Measurements from ENCODE around the gene LAMB4.

Gene LAMB4

DNA sequence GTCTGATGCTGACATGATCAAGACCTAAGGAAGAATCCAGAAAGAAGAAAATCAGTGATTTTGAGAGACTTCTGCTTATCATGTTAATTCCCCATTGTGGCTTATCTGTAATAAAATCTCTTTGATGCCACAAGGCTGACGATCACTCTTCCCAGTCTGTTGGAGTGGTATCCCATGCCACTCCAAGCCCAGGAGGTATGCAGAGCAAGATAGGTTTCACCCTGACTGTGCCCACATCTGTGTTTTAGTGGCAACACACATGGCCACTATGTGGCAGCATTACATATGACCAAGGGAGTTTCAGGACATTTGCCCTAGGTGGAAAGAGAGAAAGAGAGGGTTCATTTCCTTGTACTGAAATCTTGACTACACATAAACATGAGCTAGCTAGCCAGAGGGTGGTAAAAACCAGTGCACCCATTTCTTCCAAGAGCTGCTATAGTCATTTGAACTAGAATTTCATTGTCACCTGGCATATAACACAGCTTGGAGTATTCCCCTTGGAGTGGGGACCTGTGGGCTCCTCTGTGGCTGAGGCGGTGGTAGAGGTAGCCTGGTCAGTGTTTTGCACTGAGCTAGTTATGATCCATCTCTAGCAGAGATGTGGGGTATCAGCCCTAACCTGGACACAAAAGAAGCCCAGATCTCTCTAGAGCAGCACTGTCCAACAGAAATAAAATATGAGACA, 20.8 kb downstream of the LAMB4 start:
- DNase-seq (ENCODE audit: low read depth) = no peak

DNA sequence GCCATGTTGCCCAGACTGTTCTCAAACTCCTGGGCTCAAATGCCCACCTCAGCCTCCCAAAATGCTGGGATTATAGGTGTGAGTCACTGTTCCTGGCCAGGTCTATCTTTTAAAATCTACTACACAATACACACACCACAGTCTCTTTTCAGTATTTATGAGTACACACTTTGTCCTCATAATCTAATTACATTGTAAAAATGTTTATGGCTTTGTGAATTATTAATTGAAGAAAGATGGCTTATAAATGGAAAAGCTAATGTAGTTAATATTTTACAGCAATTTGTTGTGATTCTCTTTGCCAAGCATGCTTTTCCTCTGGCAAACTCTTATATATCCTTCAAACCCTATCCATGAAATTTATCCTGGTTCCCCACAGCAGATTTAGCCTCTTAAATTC, 22.0 kb downstream of the LAMB4 start:
- DNase-seq (ENCODE audit: low read depth) = no peak

DNA sequence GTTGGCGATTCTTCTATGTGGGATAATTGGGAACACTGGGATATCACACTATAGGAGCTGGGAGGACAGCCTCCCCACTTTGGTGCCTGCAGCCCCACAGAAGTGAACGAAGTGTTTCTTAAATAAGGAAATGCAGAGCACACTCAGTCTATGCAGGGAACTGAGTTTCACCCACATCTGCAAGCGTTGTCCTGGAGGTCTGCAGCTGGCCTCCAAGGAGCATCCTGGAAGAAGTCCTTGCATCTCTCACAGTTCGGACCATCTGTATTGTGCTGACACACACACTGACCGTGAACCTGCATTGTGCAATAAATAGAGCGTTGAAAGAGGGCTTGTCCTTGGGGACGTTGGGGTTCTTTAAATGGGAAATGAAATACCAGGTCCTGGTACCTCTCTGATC, 25.8 kb downstream of the LAMB4 start:
- DNase-seq (ENCODE audit: low read depth) = no peak

DNA sequence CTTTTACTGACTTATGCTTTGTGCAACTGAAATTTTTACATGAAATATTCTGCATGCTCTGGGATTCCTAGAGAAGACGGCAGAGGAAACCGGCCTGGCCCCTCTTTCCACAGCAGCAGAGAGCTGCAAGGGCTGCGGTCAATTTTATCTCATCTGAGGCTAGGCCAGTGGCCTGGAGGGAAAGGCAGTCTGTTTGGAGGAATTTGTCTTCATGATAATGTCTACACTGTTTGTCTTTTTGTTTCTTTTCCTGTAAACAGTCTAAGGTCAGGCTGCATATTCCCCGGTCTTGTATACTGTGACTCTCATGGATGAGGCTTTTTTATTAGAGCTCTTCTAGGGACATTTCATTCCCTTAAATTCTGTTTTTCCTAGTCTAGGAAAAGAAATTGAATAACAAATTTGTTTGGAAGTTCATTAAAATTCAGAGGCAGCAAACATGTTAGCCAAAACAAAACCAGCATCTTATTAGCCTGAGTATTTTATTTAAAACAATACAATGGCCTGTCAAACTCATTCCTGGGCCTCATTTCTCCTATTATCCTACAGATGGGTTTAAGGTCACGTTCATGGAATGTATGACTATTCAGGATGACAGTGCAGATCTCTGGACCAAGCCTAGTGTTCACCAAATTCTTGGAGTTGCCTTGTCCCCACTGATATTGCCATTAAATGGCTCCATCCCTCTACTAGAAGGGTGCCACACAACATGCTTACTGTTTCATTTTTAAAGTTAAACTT, 26.4 kb downstream of the LAMB4 start:
- no peak for DNase-seq (ENCODE audit: low read depth)

DNA sequence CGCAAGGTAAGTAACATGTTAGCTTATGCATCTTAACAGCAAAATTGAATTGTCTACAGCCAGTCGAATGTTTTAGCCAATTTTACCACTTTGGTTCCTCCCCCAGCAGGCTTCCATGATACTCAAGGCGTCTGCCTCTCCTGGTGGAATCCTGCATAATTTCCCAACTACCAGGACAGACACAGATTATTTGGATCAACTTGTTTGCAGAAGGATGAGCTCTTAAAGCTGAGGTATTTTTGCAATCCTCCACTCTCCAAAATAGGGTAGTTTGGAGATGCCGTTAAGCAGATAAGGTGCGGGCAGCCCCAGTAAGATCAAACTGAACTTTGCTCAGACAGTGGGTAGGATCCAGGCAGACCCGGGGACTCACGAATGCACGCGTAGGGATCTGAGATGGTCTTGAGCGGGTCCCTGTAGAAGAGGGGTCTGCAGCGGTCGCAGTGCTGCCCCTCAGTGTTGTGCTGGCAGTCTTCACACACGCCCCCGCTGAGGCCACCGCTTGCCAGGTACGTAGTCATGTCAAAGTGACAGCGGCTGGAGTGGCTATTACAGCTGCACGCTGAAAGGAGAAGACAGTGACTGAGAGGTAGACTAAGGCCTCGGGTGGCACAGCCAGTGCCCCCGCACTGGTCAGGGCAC, 27.4 kb downstream of the LAMB4 start:
- DNase-seq (ENCODE audit: low read depth) = no peak

DNA sequence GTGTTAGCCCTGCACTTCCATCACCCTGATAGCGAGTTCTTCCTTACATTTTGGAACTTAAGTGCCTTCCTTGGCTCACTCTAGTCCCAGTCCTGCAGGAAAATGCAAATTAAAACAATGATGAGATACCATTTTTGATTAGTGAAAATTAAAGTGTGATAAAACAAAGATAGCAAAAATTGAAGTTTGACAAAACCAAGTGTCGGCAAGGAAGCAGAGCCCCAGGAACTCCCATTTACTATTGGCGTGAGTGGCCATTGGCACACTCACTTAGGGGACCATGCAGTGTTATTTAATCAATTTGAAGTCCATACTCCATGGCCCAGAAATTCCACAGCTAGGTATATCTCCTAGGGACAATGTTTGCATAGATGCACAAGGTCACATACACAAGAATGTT, 28.4 kb downstream of the LAMB4 start:
- no peak for DNase-seq (ENCODE audit: low read depth)

DNA sequence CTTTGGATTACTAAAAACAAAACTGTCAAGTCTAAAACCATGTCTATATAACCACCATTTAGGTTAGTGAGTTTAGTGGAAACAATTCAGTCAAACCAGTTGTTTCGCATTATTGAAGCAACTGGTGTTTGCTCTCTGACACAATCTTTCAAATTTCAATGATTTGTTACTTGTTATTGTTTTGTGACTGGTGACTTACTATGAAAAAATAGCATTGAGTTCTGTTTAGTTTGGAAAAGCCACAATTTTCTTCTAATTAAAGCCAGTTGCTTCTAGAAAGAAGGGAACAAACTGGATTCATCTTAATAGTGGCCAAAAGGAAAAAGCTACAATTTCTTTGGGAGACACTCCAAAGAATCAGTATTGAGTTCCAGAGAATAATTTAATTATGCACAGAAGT, 30.4 kb downstream of the LAMB4 start:
- no peak for DNase-seq (ENCODE audit: low read depth)

DNA sequence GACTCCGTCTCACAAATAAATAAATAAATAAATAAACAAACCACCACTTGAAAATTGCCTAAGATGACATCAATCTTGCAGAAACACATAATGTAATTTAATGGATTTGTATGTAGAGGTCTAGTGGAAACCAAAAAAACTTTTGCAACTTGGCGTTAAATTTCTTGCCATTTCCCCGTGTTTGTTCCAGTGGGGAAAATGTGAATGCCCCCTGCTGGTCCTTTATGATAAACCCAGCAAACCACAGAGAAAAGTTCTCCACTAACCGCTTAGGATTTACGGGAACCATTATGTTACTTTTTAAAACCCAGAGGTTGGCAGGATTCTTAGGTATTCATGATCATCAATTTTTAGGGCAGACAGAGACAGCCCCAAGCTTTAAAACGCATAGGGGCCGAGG, 32.5 kb downstream of the LAMB4 start:
- DNase-seq (ENCODE audit: low read depth) = no peak

DNA sequence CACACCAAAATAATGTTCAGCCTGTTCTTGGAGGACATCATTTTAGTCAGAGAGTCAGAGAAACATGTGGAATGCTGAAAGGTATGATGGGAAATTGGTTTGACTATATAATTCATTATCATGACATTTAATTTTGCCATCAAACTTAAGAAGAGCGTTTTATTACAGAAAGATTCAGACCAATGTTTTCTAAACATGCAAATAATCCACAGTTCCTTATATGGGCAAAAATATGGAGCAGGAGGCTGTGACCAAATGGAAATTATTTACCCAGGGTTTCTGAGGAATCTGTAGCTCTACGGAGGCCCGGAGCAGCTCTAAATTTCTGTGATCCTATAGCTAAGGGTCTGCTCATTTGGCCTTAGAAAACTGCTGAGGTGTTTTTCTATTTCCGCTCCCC, 33.2 kb downstream of the LAMB4 start:
- DNase-seq (ENCODE audit: low read depth) = no peak

DNA sequence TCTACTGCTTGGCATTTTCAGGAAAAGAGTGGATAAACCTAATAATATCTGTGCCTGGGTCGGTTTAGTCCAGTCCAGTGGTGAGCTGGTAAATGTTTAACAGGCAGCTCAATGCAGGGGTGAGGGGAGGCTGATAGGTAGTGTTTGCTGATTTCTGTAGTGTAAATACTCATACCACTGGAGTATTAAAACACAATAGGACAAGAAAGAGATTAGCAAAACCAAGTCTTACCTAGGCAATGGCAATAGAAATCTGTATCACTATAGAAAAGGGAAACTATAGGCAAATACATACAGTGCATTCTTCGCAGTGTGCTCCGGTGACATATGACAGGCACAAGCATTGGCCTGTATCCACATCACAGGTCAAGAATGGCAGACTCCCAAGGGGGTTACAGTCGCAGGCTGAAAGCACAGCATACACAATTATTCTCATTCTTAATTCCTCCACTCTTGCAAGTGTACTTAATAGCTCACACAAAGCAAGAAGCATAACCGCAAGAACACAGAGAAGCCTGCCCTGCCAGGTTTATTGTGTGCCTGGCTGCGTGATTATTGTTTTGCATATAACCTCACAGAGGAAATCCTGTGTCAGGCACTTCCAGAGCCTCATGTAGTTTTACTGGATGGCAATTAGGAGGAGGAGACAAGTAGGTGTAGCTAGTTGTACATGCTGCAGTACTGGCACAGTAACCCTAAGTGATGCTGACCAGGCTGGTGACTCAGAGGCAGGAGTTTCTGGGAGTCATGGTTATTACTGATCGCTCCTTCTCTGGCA, 35.0 kb downstream of the LAMB4 start:
- no peak for DNase-seq (ENCODE audit: low read depth)

DNA sequence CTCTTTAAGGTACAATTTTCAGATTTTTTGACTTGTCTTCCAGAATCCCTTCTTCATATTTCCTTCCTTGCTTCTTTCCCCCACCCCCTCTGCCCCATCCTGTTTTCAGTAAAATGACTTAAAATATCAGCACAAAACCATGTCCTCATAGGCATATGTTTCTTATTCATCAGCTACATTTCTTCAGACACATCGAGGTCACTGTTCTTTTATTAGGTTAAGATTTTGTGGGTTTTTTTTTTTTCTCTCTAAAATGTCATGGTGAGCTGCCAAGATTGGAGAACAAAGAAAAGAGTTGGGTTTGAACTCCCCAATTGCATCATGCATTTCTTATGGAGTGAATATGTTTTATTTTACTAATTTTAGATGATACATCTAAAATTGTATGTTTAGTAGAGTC, 35.8 kb downstream of the LAMB4 start:
- DNase-seq (ENCODE audit: low read depth) = no peak

DNA sequence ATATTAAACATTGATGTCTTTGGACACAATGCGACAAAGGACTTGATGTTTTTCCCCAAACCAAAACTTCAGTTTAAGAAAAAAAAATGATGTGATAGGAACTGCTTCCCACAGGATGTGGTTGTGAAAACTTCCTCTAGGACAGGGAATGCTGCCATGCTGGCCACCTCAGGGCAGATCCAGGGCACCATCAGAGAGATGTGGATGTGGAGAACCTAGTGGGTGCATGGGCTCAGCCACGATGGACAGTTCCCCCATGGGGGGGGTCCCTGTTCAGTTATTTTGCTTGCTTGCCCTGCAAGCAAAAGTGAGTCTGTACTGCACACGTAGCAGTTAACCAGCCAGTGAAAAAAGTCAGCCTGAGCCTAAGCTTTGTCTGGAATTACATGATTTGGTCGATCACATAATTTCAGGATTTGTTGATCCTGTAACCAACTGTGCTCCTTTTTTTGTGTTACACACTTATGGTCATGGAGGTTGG, 36.3 kb downstream of the LAMB4 start:
- no peak for DNase-seq (ENCODE audit: low read depth)

DNA sequence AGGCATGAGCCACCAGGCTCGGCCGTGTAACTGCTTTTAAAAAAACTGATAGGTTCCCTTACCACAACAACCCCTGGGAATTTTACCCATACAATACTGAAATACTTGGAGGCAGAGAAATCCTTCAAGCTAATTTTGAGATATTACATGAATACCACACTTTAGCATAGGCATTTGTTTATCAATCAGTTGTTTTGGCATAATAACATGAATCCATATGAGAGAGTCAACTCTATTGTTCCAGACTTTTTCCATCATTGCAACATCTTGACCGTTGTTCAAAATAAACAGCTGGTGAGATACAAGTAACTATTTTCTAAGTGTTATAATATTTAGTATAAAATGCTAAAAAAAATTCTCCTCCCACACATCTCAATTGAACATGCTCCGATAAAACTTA, 36.8 kb downstream of the LAMB4 start:
- DNase-seq (ENCODE audit: low read depth) = no peak

DNA sequence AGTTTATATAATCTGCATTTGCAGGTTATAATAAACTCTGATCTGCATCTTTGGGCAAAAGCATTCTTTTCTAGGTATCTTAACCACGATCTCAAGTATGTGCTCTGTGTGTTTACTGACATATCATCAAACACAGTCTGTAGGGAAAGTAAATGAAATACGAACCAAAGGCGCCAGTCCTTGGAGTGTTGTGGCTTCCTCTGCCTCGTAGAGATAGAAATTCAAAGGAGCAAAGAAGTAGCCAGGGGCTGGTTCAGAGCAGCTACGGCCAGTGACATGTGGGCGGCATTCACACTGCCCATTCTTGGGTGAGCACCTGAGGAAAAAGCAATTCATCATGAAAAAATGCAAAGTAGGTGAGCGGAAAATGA, 38.7 kb downstream of the LAMB4 start:
- DNase-seq (ENCODE audit: low read depth) = no peak

DNA sequence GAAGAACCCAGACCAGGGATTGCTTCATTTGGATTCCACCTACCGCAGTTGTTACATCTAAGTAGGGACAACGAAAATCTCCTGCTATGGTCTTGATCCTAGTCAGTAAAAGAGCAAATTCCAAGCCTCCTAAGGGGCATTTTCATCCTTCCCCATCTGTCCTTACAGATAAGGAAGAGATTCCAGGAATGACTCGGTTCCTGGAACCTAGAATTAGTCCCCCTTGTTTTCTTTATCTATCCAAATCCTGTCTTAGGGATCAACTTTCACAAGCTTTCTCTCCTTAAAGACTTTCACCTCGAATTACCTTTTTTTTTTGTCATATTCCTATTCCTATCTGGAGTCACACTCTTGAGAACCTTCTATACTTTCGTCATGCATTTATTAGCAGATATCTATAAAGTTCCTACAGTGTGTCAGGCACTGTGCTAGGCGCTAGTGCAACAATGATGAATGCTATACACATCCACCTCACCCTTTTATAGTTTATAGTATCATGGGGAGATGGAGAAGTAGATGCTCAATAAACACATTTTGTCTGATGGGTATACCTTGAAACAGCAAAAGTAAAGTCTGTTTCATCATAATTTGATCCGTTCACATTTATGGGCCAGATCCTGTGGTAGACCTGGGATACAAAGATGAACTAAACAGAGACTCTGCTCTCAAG, 39.2 kb downstream of the LAMB4 start:
- no peak for DNase-seq (ENCODE audit: low read depth)

DNA sequence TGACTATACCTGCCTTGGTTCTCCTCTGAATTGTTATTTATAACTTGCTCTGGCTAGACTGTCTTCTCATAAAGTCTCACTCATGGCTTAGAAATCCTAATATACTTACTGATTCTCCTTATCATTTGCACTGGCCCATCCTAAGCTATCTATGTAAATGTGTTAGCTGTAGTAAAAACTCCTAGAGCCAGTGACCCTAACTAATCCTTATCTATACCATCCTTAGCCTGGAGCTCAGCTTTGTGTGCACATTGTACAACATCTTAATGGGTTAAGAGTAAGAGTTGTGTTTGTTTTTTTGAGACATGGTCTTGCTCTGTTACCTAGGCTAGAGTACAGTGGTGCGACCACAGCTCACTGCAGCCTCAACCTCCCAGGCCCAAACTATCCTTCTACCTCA, 40.8 kb downstream of the LAMB4 start:
- no peak for DNase-seq (ENCODE audit: low read depth)

DNA sequence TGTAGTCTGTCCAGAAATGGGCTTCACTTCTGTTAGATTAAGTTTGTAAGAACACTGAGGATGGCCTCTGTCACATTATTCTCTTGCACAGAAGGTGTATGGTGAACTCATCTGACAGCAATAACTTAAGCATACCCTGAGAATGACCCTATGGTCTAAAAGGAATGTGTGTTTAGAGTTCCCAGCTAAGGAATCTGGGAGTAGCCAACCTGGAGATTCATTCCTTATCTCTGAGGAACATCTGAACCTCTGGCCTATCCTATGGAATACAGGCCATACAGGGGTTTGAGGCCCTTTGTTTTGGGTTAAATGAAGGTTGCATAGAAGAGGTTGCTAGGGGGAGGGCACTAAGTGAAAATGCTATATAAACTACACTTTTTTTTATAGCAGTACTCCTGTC, 41.4 kb downstream of the LAMB4 start:
- no peak for DNase-seq (ENCODE audit: low read depth)

DNA sequence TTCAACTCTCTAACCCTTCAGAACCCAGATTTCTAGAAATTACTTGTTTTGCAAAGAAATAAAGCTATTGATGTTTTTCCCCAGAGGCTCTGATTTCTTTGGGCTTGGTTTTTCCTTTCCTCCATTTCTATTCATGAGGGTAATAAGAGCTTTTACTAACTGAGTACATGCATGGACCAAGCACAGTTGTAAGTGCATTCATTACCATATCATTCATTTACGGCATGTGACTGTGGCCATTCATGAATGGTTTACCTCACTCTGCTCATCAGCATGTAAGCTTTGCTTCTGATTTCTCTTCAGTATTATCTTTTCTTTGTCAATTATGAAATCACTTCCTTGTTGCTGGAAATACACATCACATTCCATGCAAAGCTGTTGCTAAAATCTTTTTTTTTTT, 42.4 kb downstream of the LAMB4 start:
- DNase-seq (ENCODE audit: low read depth) = no peak

DNA sequence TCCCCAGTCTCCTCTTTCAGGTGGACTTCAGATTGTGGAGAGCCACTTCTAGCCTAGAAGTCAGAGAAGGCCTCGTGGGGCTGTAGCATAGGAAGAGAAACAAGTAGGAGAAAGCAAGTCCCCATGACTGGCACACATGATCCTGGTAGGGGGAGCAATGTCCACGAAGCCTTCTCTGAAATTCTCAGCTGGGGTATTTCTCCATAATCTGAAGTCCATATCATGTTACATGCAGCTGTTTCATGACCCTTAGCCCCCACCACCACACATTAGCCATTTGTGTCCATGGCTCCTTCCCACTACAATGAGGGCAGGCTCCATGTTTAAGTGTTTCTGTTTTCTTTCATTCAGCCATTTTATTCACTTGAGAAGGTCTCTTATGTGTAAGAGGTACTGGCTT, 43.2 kb downstream of the LAMB4 start:
- DNase-seq (ENCODE audit: low read depth) = no peak

DNA sequence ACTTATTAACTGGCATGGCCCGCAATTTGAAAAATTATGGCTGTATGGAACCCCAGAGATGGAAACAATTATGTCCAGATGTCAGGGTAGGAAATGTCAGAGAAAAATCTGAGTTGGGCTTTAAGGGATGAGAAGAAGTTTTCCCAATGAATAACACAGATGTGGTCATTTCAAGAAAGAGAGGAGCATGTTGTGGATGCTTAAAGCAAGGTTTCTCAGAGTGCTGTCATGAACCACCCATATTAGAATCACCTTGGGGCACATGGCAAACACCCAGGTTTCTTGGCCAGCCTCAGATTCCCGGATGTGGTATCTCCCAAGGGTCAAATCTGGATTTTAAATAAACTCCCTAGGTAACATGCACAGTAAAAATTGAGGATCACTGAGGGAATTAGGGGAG, 43.6 kb downstream of the LAMB4 start:
- no peak for DNase-seq (ENCODE audit: low read depth)

DNA sequence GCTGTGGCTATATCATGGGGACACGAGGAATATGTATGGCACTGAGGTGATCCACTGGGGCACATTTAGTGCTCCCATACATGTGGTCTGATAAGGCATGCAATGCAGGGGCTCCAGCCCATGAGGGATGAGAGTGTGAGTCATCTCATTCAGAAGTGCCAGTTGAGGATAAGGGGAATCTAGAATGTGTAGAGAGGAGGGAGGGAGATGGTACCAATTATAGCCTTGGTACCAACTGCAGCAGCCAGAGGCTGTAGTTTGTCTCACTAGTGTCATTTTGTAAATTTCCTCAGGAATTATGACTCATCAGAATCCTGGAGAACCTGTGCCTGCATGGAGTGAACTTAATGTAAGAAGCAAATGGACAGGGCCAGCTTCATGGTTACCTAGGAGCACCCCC, 46.2 kb downstream of the LAMB4 start:
- DNase-seq (ENCODE audit: low read depth) = no peak

All from CMK (cell line).